Colonic mucosa (tissue), 4 donors: Measurements from ENCODE around the gene SPSB1. TPM values are rescaled to one million over a fixed set of nuclear protein-coding genes. Genes with fewer than 3 reads are reported as not detected.

Experiments
- DNase-seq: peaks from one replicate; pipeline ENCODE4 v3.0.0-alpha.2; 2020
- H3K27ac ChIP-seq: fragments of 200-600 bp; one replicate; pipeline ENCODE4 v1.8.0; 2021
- H3K27me3 ChIP-seq: fragments of 200-600 bp; one replicate; pipeline ENCODE4 v1.8.0; 2021
- H3K36me3 ChIP-seq: fragments of 200-600 bp; one replicate; pipeline ENCODE4 v1.8.0; 2021
- H3K4me1 ChIP-seq: fragments of 200-600 bp; one replicate; pipeline ENCODE4 v1.8.0; 2021; ENCODE audit warnings: mild to moderate bottlenecking
- H3K4me3 ChIP-seq: fragments of 200-600 bp; one replicate; pipeline ENCODE4 v1.8.0; 2021
- H3K9ac ChIP-seq, 2 donors: one replicate each; pipeline ENCODE4 v1.7.0; 2013; ENCODE audit warnings: control low read depth in 2 of 2, low read depth in 2 of 2, low read length in 2 of 2
- H3K9me3 ChIP-seq: fragments of 200-600 bp; one replicate; pipeline ENCODE4 v1.8.0; 2021
- CTCF ChIP-seq: fragments of 200-600 bp; IDR thresholded peaks from one replicate; pipeline ENCODE4 v1.8.0; 2022; ENCODE audit warnings: antibody characterized with exemption, mild to moderate bottlenecking
- intact Hi-C: fragments of 100-400 bp; cut with DNase I; formaldehyde crosslinking; loops from one replicate; pipeline ENCODE4 v1.14.1; 2022
- total RNA-seq, 2 donors: library from RNA; stranded (reverse); fragmentation: NEBNext Ultra II Directional in 1 of 2; extraction: Animal tissue kit (Norgen Biotek cat#: 25700) in 1 of 2; gene quantifications; one replicate each; pipeline ENCODE4 v1.2.1, GENCODE V29; 2021
- donor health status: healthy.
- donor health status: DM: no; HTN: no; CAD: no.
- donor health status: DM: no; HTN: no; CAD: no.

Gene SPSB1
- total RNA-seq, 2 donors from 2014 or later: 14.9 to 28.7 TPM

- TF ChIP-seq CTCF: no peak
- Histone ChIP-seq H3K4me1 (no peaks in the 10 kb centered on the region), H3K36me3 (no peaks in the 10 kb centered on the region), H3K9me3 (no peaks in the 10 kb centered on the region), H3K27me3 (no peaks in the 10 kb centered on the region), H3K4me3 (no peak overlapping the region), H3K27ac (no peak overlapping the region), H3K9ac (no peak overlapping the region)
- intact Hi-C loops: no loop called here
- DNase-seq: no peak
These were observed 22.9 kb downstream of the SPSB1 start for GRCh38 chr1:9315411-9316079.

- Histone ChIP-seq H3K4me1 (no peaks in the 10 kb centered on the region), H3K36me3 (no peaks in the 10 kb centered on the region), H3K9me3 (no peaks in the 10 kb centered on the region), H3K9ac (no peak overlapping the region), H3K27me3 (no peaks in the 10 kb centered on the region), H3K4me3 (no peak overlapping the region), H3K27ac (no peak overlapping the region)
- DNase-seq: no peak
- no peak for TF ChIP-seq CTCF
- intact Hi-C loops: no loop called here
These were observed 23.4 kb downstream of the SPSB1 start for GRCh38 chr1:9316080-9316444.

- H3K4me1 ChIP-seq: peaks cover under 1% of the 10 kb centered on the region
- intact Hi-C loops: no loop called here
- TF ChIP-seq CTCF: no peak
These were observed 23.8 kb downstream of the SPSB1 start for GRCh38 chr1:9316512-9316911.

GRCh38 chr1:9317072-9317471, 24.4 kb downstream of the SPSB1 start:
- Histone ChIP-seq H3K4me3 (no peak overlapping the region), H3K27me3 (no peaks in the 10 kb centered on the region), H3K36me3 (no peaks in the 10 kb centered on the region), H3K9ac (no peak overlapping the region), H3K4me1 (peaks cover 6% of the 10 kb centered on the region), H3K27ac (no peak overlapping the region), H3K9me3 (no peaks in the 10 kb centered on the region)
- TF ChIP-seq CTCF: no peak
- no peak for DNase-seq
- intact Hi-C loops: no loop called here

More at GRCh38 chr1:9316512-9316911, 23.8 kb downstream of the SPSB1 start:
- Histone ChIP-seq H3K27me3 (no peaks in the 10 kb centered on the region), H3K9me3 (no peaks in the 10 kb centered on the region), H3K4me3 (no peak overlapping the region), H3K9ac (no peak overlapping the region), H3K36me3 (no peaks in the 10 kb centered on the region), H3K27ac (no peak overlapping the region)
- DNase-seq: no peak

GRCh38 chr1:9317591-9318417, 25.1 kb downstream of the SPSB1 start:
- H3K27ac ChIP-seq: no peak overlapping the region
- H3K4me1 ChIP-seq: peaks cover 6% of the 10 kb centered on the region
- H3K36me3 ChIP-seq: no peaks in the 10 kb centered on the region
- TF ChIP-seq CTCF: no peak
- no peak overlapping the region for H3K4me3 ChIP-seq
- intact Hi-C loops: no loop called here
- H3K27me3 ChIP-seq: no peaks in the 10 kb centered on the region
- DNase-seq: no peak
- H3K9ac ChIP-seq: peak overlapping the region; percentile 2 to 9
- no peaks in the 10 kb centered on the region for H3K9me3 ChIP-seq
